ENCODE results near the gene HSD17B8.
A peak's percentile ranks its signal among the peaks of the same experiment; 100 is the strongest.

HSD17B8 gene

DNA sequence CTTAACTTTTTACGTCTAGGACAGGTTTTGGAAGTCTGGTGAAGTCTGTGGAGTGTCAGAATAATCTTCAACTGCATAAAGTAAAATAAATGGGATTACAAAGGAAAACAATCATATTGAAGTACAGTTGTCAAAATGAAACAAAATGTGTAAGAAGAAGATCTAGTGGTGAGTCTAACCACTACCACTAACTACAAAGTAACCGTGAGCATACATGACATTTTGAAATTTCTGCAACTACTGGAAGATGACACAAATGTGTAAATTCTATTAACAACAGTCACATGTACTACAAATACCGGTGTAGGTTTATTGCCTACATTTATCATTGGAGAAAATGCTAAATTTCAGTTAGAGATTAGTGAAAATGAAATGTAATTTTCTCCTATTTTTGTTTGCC lies 37.5 kb downstream of the HSD17B8 start:
- in situ Hi-C loops (cut with HindIII; ENCODE audit: low pct_ligation_motif_present, low sequenced_read_pairs), result no loop called here
- H3K27ac ChIP-seq, result no peak overlapping the region
- no peaks in the 10 kb centered on the region for H3K36me3 ChIP-seq (replicated peaks)
- no peak for DNase-seq
- H3K4me3 ChIP-seq (ENCODE audit: low read depth, low read length), result no peak overlapping the region
- H3K27me3 ChIP-seq (replicated peaks), result peaks cover 2% of the 10 kb centered on the region
- TF ChIP-seq CTCF (IDR thresholded peaks at IDR 0.05; ENCODE audit: low read depth, low read length, missing control alignments), result no peak

GRCh38 chr6:33243476-33243875 lies 39.0 kb downstream of the HSD17B8 start:
- in situ Hi-C loops (cut with HindIII; ENCODE audit: low pct_ligation_motif_present, low sequenced_read_pairs), result no loop called here
- H3K27ac ChIP-seq, result no peak overlapping the region
- H3K4me3 ChIP-seq (ENCODE audit: low read depth, low read length), result no peak overlapping the region
- no peaks in the 10 kb centered on the region for H3K36me3 ChIP-seq (replicated peaks)
- DNase-seq, result no peak
- H3K27me3 ChIP-seq (replicated peaks), result peaks cover 2% of the 10 kb centered on the region
- no peak for TF ChIP-seq CTCF (IDR thresholded peaks at IDR 0.05; ENCODE audit: low read depth, low read length, missing control alignments)

GRCh38 chr6:33247977-33248642 lies 43.7 kb downstream of the HSD17B8 start:
- peak; percentile 92 for TF ChIP-seq CTCF (IDR thresholded peaks at IDR 0.05; ENCODE audit: low read depth, low read length, missing control alignments)
- peak; percentile 81 for DNase-seq
- in situ Hi-C loops (cut with HindIII; ENCODE audit: low pct_ligation_motif_present, low sequenced_read_pairs), result no loop called here
- H3K27me3 ChIP-seq (replicated peaks), result no peaks in the 10 kb centered on the region
- no peaks in the 10 kb centered on the region for H3K36me3 ChIP-seq (replicated peaks)
- H3K27ac ChIP-seq, result peak overlapping the region; percentile 87
- peak overlapping the region; percentile 68 for H3K4me3 ChIP-seq (ENCODE audit: low read depth, low read length)

DNA sequence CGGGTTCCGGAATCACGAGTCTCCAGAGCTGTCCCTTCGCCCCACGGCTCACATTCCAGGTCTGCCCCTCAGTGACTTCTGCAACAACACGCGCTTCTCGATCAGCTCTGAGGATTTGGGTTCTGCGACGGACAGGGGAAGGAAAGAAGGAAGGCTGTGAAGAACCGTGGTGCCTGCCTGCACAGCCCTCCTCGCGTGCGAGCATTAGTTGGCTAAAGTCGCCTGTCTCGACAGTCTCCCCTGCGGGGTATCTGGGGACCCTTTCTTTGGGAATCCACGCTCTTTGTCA lies 44.1 kb downstream of the HSD17B8 start:
- DNase-seq, result no peak
- H3K27me3 ChIP-seq (replicated peaks), result no peaks in the 10 kb centered on the region
- in situ Hi-C loops (cut with HindIII; ENCODE audit: low pct_ligation_motif_present, low sequenced_read_pairs), result no loop called here
- H3K4me3 ChIP-seq (ENCODE audit: low read depth, low read length), result peak overlapping the region; percentile 68
- no peak for TF ChIP-seq CTCF (IDR thresholded peaks at IDR 0.05; ENCODE audit: low read depth, low read length, missing control alignments)
- peak overlapping the region; percentile 87 for H3K27ac ChIP-seq
- no peaks in the 10 kb centered on the region for H3K36me3 ChIP-seq (replicated peaks)

DNA sequence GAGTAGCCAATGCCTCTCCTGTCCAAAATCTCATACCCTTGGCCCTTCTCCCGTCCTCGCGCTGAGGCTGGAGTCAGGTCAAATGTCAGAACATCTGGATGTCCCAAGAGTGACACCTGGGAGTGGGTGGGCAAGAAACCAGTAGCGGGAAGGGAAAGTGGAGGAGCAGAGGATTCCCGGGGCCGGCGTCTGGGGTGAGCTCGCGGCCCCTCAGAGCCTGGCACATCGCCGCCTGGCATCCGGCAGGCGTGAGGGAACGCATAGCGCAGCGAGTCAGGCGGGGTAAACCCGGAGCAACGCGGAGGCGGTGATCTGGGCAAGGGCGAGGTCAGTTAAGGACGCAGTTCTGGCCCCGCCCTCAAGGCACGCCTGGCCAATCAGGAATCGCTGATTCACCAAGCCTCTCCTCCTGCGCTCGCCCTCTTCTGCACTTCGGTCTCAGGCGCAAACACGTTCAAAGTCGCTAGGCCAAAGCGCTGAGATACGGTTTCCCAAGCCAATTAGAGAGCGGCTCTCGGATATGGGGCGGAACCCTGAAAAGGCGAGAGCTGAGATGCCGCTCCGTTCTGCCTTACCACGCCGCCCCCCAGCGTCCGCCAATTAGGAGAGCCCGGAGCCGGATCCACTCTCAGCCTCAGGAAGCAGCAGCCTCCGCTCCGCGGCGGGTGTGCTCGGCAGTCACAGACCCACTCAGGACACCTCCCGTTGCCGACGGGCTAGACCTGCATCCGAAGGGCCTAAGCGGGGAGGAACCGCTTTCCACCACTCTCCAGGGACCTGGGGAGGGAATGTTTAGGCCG lies 44.7 kb downstream of the HSD17B8 start:
- Histone ChIP-seq H3K27ac (peak overlapping the region; percentile 87), H3K36me3 (replicated peaks) (no peaks in the 10 kb centered on the region), H3K27me3 (replicated peaks) (no peaks in the 10 kb centered on the region), H3K4me3 (ENCODE audit: low read depth, low read length) (peak overlapping the region; percentile 68)
- TF ChIP-seq CTCF (IDR thresholded peaks at IDR 0.05; ENCODE audit: low read depth, low read length, missing control alignments), result no peak
- in situ Hi-C loops (cut with HindIII; ENCODE audit: low pct_ligation_motif_present, low sequenced_read_pairs), result no loop called here
- peak; percentile 99 for DNase-seq

Measured in brain microvascular endothelial cell (primary cell).